Stimulated activated naive CD8-positive, alpha-beta T cell treated with anti-CD3 and anti-CD28 coated beads, Interleukin-15, Interleukin-2, amounts not matched to agents 100 U/mL and 50 U/mL, for 24 hours (primary cell): Measurements from ENCODE around the gene ERMP1.
"Not testable (repeated sequence)": the region's sequence is repeated elsewhere in the genome, so short reads cannot be mapped to it uniquely, and the experiment has no call there.

Source experiments
- ATAC-seq: fragments of 150-1000 bp; cut with Tn5 transposase; one replicate; pipeline ENCODE4 v1.10.0; 2021
- DNase-seq: peaks from one replicate; pipeline ENCODE4 v3.0.0; 2021

The ERMP1 gene, protein sequence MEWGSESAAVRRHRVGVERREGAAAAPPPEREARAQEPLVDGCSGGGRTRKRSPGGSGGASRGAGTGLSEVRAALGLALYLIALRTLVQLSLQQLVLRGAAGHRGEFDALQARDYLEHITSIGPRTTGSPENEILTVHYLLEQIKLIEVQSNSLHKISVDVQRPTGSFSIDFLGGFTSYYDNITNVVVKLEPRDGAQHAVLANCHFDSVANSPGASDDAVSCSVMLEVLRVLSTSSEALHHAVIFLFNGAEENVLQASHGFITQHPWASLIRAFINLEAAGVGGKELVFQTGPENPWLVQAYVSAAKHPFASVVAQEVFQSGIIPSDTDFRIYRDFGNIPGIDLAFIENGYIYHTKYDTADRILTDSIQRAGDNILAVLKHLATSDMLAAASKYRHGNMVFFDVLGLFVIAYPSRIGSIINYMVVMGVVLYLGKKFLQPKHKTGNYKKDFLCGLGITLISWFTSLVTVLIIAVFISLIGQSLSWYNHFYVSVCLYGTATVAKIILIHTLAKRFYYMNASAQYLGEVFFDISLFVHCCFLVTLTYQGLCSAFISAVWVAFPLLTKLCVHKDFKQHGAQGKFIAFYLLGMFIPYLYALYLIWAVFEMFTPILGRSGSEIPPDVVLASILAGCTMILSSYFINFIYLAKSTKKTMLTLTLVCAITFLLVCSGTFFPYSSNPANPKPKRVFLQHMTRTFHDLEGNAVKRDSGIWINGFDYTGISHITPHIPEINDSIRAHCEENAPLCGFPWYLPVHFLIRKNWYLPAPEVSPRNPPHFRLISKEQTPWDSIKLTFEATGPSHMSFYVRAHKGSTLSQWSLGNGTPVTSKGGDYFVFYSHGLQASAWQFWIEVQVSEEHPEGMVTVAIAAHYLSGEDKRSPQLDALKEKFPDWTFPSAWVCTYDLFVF

DNA sequence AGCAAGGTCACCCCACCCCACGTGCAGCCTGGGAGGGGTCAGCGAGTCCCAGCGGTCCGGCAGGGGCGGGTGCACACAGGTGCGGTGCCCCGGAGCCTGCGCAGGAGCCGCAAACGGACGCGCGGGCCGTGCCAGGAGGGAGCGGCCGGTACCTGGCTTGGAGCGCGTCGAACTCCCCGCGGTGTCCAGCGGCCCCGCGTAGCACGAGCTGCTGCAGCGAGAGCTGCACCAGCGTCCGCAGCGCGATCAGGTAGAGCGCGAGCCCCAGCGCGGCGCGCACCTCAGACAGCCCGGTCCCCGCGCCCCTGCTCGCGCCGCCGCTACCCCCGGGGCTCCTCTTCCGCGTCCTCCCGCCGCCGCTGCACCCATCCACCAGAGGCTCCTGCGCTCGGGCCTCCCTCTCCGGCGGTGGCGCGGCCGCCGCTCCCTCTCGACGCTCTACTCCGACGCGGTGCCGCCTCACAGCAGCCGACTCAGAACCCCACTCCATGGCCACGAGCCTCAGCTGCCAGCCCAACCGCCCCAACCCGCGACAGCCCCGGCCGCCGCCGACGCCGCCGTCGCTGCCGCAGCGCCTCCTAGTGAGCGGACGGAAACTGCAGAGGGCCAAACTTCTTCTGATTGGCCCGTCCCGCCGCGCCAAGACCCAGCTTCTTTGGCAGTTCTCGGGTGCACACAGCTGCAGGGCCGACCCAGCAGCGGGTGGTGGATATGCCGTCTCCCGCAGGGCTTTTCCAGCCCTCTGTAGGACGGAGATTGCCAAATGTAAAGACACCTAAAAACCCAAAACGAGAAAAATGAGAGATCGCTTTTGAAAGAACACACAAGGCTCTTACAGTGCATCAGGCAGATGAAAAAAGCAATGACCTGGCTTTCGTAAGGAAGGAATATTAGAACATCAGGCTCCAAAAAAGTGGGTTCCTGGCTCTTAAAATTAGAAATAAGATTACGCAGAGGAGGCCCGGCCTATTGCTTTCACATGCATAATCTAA, at the start of gene ERMP1:
TSS of gene ERMP1 (minus strand) at position 580 of the 992 bp plus-strand sequence. CDS start at position 490, 90 bp downstream.
- ATAC-seq (peak; percentile 83), DNase-seq (peak; percentile 93)

DNA sequence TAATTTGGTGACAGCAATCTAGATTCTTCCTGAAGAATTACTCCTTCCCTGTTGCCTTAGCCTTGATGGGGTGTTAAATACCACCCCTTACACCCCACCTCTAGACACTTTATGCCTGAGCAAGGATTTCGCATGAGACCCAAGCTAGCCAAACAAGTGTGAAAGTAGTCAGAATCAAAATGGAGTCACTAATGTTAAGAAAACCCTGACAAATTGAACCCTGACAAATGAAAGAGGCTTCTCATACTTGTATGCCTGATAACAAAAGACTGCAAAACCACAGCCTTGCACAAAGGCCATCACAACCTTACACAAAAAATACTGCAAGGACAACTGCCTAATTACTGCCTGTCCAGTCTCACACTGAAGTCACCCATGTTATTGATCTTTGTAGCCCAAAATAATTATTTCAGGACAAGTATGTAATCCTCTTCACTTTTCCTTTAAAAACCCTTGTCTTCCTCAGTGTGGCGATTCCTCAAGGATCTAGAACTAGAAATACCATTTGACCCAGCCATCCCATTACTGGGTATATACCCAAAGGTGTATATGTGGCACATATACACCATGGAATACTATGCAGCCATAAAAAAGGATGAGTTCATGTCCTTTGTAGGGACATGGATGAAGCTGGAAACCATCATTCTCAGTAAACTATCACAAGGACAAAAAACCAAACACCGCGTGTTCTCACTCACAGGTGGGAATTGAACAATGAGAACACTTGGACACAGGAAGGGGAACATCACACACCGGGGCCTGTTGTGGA, 49.5 kb upstream of the ERMP1 start:
- DNase-seq, ATAC-seq: not testable (repeated sequence)

DNA sequence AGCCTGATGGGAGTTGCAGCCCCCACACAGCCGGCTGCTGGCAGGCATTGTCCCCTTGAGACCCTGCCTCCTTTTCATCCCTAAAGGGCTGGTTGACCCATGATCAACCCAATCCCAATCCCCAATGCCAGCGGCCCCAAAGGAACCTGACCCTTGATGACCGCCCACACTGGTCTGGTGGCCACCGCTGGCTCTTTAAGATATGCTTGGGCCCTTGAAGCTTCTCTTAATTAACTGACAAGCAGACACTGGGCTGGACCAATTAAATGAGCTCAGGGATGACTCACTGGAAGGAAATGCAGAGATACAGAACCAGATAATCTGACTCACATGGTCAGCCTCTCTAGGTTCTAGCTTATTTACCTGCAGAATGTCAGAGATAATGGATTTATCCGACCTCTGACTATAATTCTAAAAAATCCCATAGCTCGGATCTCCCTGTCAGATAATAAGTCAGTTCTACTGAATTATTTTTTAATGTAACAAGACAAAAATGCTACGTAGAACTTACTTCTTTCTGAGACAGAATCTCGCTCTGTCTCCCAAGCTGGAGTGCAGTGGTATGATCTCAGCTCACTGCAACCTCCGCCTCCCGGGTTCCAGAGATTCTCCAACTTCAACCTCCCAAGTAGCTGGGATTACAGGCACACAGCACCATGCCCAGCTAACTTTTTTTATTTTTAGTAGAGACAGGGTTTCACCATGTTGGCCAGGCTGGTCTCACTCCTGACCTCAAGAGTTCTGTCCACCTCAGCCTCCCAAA, 46.7 kb upstream of the ERMP1 start:
- peak; percentile 57 for ATAC-seq
- no peak for DNase-seq

DNA sequence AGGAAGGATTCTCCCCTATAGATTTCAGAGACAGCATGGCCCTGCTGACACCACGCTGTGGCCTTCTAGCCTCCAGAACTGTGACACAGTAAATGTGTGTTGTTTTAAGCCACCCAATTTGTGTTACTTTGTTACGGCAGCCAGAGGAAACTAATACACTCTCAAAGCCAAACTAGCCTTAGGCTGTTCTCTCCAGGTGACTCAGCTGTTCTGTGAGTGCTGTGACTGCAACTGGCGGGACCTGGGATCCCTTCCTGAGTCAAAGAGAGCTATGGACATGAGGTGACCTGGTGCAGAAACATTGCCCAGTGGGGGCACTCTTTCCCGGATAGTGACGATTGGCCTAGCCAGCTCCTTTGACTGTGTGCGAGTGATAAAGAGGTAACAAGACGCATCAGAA, 43.8 kb upstream of the ERMP1 start:
- ATAC-seq (no peak), DNase-seq (no peak)

DNA sequence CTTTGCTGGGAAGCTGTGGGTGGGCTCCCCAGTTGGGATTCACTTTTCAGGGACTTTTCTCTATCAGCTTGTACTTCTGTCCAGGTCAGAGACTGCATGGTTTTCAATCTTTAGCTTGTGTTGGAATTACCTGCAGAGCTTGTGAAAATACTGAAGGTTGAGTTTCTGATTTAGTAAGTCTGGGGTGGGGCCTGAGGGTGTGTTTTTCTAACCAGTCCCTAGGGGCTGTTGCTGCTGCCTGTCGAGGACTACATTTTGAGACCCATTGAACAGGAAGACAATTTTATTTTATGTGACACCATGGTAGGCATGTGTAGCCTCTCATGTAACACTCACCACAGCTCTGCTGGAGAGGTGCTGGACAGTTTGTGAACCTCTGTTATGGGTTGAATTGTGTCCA, 43.1 kb upstream of the ERMP1 start:
- DNase-seq (no peak), ATAC-seq (no peak)

DNA sequence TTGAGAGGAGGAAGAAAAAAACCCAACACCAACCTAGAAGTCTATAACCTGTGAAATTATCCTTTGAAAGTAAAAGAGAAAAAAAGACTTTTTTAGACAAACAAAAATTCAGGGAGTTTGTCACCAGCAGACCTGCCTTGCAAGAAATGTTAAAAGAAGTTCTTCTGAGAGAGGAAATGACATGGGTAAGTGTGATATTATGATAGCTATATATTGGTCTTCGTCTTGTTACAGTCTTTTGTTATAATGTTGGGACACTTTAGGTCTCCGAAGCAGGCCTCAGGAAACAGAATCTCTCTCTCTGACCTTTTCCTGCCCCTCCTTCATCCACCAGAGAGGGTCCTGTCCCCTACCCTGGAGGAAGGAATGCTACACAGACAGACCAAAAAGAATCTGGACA, 41.1 kb upstream of the ERMP1 start:
- no peak for ATAC-seq
- no peak for DNase-seq

DNA sequence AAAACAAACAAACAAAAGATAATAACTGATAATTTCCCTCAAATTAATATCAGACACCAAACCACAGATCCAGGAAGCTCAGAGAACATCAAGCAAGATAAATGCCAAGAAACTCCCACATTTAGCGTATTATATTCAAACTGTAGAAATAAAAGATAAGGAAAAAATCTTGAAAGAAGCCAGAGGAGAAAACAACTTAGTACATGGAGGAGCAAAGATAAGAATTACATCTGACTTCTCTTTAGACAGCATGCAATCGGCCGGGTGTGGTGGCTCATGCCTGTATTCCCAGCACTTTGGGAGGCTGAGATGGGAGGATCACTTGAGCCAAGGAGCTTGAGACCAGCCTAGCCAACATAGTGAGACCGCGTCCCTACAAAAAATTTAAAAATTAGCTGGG, 40.5 kb upstream of the ERMP1 start:
- DNase-seq = no peak
- no peak for ATAC-seq

DNA sequence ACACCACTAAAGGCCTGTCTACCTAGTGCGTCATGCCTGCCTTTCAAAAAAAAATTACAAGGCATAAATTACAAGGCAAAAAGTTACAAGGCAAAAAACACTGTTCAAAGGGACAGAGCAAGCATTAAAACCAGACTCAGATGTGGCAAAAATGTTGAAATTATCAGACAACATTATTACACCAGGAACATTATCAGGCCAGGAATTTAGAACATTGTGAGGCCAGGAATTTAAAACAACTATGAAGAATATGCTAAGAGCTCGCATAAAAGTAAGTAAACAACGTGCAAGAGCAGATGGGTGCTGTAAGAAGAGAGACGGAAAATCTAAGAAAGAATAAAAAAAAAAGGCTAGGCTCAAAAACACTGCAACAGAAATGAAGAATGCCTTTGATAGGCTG, 39.6 kb upstream of the ERMP1 start:
- no peak for ATAC-seq
- no peak for DNase-seq

DNA sequence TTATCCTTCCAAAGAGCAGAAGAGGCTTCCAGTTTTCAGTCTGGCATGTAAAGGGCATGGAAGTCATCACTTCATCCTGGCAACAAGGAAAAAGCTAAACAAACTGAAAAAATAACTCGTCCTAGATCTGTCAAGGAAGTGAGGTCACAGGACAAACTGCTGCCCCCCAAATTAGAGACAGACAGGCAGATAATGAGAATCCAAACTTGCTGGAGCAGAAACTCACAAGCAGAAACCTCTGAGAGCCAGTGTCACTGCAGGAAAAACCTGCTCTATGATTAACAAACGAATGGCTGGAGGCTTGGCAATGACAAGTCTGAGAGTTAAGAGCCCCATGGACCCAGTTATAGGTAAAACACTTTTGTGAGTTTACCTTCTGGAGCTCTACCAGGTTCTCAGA, 38.9 kb upstream of the ERMP1 start:
- no peak for DNase-seq
- no peak for ATAC-seq

DNA sequence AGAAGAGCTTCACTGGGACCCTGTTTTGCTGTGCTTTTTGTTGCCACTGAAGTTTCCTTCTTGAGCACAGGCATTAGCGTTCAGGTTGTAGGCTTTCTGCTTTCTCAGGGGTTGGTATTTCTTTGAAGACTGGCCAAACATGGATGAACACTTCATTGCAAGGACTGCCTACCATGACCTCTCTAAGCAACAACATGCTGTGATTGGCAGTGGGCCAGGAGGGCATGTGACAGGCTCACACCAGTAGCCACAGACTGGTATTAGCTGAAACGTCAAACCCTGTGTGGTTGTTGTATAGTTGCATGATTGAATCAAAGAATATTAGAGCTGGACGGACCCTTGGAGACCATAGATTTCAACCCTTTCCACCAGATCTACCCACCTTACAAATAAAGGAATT, 37.8 kb upstream of the ERMP1 start:
- DNase-seq (no peak), ATAC-seq (no peak)

DNA sequence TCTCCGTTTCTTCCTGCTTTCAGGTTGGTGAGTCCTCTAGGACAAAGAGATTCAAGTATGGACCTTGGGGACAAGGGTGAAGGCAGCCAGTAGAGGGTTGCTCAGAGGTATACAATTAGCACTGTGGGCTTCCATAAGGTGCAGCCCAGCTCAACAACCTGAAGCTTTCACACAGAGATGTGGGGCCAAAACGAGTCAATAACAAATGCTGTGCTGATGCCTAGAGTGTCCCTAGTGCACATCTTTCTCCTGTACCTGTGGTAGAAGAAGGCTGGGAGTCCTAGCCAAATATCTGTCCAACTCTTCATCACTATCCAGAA, 37.1 kb upstream of the ERMP1 start:
- no peak for DNase-seq
- no peak for ATAC-seq

DNA sequence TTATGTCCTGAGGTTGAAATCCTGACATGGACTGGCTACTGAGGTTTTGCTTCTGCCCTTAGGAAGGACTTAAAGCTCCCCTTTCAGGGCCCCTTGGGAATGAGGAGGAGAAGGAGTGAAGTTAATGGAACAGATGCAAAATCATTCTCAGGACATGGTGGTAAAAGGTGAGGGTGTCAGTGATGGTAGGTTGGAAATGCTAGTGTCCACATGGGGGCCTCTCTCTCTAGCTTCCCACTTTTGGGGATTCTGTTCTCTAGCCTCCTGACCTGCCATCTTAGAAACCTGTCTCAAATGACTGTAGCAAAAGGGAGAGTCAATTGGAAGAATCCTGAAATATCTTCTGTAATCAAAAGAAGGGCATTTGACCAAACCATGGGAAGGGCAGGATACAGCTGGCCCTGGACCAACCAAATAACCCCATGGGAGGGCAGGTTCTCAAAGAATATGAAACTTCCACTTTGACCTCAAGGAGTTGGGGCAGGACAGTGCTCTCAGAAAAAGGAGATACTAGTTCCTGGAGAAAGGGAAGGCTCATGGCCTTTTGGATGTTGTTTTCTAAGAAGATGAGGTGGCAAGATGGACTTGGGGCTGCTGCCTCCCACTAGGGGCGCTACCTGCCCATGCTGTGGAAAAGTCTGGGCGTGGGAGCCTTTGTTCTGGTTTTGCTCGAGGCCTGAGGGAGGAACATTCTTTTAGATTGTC, 36.5 kb upstream of the ERMP1 start:
- peak; percentile 32 for ATAC-seq
- peak; percentile 40 for DNase-seq

DNA sequence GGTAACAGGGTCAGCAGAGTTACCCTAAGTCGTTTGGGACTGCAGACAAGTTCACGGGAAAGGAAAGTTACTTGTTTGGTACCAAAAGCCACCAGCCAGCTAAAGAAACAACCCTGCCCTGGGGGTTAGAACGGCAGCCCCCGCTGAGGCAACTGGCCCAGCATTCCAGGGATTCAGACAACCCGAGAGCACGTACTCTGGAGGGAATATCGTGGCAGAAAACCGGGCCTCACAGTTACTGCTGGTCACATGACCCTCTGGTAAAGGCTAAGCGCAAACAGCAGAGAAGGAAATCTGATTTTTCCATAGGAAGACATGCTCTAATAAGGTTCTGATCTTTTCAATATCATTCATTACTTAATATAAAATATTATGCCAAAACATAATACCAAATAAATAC, 35.3 kb upstream of the ERMP1 start:
- ATAC-seq (no peak), DNase-seq (no peak)

DNA sequence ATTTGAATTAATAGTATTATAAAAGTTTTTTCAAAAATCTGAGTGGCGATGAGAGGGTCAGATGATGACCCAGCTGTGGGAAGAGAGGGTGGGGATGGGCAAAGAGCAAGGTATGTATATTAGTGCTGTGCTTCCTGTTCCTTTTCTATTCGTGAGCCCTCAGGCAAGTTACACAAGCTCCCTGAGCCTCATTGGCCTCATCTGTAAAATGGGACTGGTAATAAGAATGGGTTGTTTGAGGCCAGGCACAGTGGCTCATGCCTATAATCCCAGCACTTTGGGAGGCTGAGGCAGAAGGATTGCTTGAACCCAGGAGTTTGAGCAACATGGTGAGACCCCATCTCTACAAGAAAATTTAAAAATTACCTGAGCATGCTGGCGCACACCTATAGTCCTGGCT, 33.8 kb upstream of the ERMP1 start:
- DNase-seq (no peak), ATAC-seq (no peak)

DNA sequence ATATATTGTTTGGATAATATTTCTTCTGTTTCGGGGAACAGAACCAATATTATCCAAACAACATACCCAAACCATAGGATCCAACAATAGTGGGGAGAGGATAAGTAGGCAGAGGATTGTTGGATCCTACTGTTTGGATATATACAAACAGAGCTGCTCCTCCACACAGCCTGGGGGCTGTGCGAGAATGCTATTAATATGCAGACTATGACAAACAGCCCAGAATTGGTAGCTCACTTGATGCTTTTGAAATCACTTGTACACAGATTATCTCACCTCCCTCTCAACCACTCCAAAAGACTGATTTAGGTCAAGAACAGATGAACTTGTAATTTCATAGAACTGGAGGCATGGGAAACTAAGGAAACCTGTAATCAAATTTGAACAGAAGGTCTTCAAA, 33.4 kb upstream of the ERMP1 start:
- ATAC-seq (no peak), DNase-seq (no peak)

DNA sequence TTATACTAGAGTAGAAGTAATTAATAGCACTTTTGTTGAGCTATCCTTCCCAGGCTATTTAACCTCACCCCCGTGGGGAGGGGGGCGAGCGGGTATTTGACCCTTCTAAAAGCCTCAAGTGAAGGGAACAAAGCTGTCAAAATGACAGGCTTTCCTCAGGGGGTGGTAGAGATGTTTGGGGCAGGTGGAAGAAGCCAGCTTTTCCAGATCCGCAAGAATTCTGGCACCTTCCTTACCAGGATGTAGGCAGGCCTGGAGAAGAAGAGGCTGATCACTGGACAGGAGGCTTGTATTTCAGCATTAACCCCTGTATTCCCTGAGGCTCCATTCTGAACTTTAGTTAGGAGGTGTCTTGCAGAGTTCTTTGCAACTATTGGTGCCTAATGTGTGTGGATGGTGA, 31.5 kb upstream of the ERMP1 start:
- no peak for ATAC-seq
- DNase-seq = no peak

DNA sequence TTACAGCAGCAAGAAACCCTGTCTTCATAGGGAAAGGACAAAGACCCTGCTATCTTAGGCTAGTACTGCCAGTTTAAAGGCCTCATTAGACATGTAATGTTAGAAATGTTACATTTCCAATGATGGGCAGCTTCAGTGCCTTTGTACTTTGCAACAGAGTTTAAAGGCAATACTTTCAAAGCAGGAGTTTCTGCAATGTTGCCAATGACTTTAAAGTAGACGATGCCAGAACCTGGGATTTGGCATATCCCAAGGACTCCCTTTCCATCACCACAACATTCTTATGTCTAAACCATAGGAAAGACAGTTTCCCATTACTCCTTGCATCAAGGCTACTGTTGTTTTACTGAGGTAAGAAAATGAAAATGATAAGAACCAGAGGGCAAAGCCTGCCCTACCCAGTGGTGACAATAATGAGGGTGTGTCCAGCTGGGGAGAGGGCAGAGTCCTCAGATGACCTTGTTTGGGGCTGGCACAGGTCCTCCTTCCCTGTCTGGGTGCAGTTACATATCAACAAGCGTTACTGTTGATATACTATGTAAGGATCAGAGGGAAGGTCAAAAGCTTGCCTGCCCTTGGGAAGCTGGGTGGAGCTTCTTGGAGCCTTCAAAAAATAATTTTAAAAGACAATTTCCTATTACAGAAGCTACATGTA, 30.3 kb upstream of the ERMP1 start:
- no peak for DNase-seq
- no peak for ATAC-seq

DNA sequence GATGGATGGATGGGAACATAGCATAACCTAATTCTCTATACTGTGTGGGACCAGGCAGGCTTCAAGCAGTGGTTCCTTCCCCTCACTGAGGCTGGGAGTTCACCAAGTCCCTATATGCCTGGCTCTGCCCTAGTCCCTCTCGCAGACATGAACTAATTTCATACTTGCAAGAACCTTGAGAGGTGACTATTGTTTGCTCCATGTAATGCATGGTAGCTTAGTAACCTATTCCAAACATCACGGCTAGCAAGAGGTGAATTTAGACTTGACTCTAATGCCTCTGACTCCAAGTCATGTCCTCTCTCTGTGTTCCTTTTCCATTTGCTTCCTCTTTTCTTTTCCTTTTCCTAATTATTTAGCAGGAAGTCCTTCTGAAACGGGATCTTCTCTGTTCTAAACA, 25.9 kb upstream of the ERMP1 start:
- ATAC-seq (no peak), DNase-seq (no peak)

DNA sequence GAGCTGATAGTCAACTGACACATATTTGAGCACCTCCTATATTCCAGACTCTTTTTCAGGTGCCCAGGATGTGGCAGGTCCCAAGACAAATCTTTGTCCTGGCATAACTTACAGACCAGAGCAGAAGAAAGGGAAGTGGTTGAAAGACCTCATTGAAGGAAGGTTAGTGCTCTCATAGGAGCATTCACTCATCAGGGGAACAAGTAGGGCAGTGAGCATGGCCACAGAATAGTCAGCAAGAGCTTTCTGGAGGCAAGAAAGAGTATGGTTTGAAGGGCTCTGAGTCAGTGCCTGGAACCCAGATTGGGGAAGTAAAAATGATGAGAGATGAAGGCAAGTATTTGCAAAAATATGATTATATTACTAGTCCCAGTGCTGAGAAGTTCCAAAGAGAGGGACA, 25.0 kb upstream of the ERMP1 start:
- DNase-seq (no peak), ATAC-seq (no peak)
